AG08396 (cell line): Measurements from ENCODE around the gene DYNLRB1.
A peak's percentile ranks its signal among the peaks of the same experiment; 100 is the strongest.

Experiments used
- DNase-seq: peaks from one replicate; pipeline ENCODE4 v3.0.0; 2012; ENCODE audit warnings: low spot score, mixed read lengths

The DYNLRB1 gene

DNA sequence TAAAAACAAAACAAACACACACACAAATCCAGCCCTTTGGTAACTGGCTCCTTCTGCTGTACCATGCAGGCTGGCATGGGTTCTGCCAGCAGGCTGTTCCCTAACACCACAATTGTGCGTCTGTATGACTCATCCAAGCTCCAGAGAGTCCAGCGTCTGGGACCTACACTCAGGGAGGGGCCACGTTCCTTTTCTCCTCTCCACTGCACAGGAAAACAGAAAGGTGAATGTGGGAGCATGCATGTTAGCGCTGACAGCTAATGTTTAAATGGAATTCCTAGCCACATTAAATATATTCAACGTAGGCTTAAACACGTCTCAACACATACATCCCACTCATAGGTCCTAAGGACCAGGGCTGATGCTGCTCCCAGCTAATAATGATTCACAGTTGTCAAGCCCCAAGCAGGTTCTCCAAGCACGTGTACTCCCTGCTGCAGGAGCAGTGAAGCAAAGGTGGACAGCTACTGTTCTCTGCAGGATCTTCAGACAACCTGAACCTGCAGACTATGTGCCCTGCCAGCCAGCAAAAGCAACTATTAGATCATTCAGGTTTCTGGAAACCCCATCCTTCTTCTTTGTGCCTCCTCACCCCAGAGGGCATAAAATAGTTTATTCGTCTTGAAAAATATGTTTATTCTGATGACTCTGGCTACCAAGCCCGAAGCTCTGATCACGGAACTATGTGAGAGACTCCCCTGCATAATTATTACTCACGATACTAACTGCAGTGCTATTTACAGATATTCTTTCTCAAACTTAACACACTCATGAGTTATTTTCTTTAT lies 63.2 kb downstream of the DYNLRB1 start:
- DNase-seq, result peak; percentile 53

DNA sequence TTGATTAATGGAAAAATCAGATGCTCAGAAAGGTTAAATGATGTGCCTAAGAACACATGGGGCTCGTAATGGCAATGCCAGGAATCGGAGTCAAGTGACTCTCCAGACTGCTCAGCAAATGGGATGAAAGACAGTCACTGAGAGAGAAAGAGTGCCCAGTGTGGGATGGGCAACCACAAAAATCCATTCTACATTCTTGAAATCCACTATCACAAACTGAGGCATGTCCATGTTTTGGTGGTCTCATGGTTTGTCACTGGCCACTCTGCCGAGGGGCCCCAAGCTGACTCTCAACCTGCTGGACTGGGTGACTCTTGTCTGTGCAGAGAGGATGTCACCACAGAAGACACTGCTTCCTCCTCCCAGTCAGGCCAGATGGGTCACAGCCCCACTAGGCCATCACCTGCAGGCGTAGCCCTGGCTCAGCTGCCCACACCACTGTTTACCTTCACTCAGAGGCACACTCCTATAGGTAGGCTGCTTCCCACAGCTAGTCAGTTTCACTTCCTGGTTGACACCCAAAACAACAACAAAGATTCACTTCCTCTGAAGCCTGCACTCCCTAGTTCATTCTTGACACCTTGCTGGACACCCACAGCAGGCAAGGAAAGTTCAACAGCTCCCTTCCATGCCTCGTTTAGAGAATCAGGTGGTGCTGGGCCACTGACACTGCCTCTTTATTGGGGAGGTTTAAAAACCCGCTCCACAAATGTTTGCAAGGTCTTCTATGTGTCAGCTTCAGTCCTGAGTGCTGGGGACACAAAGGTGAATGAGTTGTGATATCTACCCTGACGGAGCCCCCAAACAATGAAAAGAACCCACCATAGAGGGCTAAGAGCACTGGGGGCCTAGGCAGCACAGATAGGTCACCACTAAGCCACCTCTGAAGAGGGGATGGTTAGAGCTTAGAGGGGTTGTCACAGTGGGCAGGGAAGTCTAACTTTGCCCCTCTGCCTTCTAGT lies 64.0 kb downstream of the DYNLRB1 start:
- no peak for DNase-seq

DNA sequence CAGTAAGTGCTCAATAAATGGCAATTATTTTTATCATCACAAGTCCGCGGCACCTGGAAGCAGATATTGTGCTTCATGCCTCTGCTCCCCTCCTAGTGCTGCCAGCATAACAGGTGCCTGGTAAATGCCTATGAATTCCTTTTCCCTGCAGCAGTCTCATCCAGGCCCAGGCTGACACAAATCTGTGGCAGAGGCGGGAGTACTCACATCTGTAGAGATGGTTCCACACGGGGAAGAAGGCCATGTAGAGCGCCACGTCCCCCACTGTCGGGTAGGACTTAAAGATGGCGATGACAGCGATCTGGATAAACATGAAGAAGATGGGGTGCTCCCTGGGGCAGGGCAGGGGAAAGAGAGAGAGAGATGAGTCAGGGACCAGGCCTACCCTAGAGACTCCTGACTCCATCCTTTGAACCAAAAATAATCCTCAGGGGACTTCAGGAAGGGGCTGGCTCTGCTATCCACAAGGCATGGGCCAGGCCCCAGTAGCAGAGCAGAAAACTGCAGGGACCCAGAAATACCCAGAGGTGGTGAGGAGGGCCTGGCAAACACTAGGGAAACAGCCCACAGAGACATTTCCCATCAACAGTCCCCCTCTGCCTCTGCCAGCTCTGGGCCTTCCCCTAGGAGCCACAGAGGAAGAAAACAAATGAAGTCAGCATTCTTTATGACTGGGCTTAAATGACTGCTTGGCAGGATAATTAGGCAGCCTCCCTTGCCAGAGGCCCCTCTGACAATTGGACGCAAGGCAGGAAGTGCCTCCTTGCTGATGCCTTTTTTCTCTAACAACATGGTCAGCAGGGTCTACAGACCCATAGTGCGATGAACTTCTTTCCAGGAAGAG lies 65.3 kb downstream of the DYNLRB1 start:
- no peak for DNase-seq

GRCh38 chr20:34582221-34582620 lies 66.0 kb downstream of the DYNLRB1 start:
- no peak for DNase-seq

DNA sequence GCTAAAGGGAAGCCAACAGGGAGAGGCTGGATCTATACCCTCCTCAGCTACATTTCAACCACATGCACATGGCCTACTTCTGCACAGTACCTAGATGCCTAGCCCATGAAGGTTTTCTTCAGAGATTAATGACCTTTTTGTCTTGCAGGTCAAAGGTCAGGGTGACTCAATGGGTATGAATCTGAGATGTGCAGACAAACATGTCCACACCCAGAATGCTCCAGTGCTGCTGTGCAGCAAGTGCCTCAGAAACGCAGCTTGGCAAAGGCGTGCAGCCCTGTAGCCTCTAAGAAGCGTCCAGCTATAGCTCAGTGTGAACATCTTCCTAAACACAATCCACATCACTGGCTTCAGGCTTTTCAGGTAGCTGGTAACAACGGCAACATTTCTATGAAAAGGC lies 66.7 kb downstream of the DYNLRB1 start:
- no peak for DNase-seq

DNA sequence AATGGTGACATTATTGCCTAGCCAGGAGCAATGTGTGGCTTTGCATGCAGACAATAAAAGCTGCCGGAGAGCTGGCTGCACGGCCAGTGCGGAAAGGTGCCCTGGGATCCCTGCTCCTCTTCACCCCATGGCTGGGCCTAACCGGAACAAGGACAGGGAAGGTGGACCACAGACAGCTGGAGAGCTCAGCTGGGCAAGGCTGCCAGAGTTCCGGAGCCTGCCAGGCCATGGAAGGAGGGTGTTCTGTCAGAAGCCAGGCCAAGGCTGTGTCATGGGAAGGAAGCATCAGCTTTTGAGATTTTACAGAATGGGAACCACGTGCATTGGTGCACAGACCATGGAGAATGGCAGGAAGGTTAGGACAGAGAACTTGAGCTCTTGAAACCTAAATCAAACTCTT lies 67.3 kb downstream of the DYNLRB1 start:
- DNase-seq, result no peak

DNA sequence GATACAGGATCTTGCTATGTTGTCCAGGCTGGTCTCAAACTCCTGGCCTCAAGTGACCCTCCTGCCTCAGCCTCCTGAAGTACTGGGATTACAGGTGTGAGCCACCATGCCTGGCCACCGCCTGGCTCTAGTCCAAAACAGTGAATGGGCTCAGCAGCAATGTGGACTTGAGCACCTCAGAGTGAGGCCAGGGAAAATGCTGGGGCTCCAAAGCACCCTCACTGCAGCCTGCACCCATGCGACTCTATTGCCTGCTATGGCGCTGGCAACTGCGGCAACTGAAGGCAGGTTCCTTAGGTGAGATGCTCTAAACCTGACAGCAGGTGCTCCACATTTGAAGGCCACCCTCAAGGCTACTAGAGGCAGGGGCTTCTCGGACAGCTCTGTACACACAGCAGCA lies 68.8 kb downstream of the DYNLRB1 start:
- no peak for DNase-seq

GRCh38 chr20:34586488-34587163 lies 70.4 kb downstream of the DYNLRB1 start:
- DNase-seq, result no peak
